ENCODE measurements around the gene CCR3. TPM values are rescaled to one million over a fixed set of nuclear protein-coding genes. Genes with fewer than 3 reads are reported as not detected.
A peak's percentile ranks its signal among the peaks of the same experiment; 100 is the strongest.

Gene CCR3
- total and polyA plus RNA-seq, 8 donors, result 0.22 TPM; not detected in 7

- no peak overlapping the region for H3K27ac ChIP-seq
- H3K9me3 ChIP-seq, result no peaks in the 10 kb centered on the region
- no peak for FAIRE-seq
- TF ChIP-seq CTCF (IDR thresholded peaks at IDR 0.05), result no peak
- H3K36me3 ChIP-seq, result no peaks in the 10 kb centered on the region
- H3K4me1 ChIP-seq, result peaks cover 0 to under 1% (median 0%) of the 10 kb centered on the region in 3 donors
- WGBS, 2 donors, result 44 to 51% methylated on average over 4 of the region's 4 CpGs
- H3K4me3 ChIP-seq, result no peak overlapping the region
- no peaks in the 10 kb centered on the region for H3K27me3 ChIP-seq
- DNase-seq, result no peak
- ATAC-seq, result peak in 1 of 4 donors; percentile 40
- intact Hi-C loops (cut with DNase I), result no loop called here
Observed at GRCh38 chr3:46221391-46221790, 20.9 kb upstream of the CCR3 start.

- no peak for FAIRE-seq
- Histone ChIP-seq H3K4me1 (no peaks in the 10 kb centered on the region), H3K36me3 (no peaks in the 10 kb centered on the region), H3K4me3 (no peak overlapping the region), H3K27me3 (no peaks in the 10 kb centered on the region), H3K27ac (no peak overlapping the region), H3K9me3 (no peaks in the 10 kb centered on the region)
- intact Hi-C loops (cut with DNase I), result no loop called here
- no peak for TF ChIP-seq CTCF (IDR thresholded peaks at IDR 0.05)
- 73 to 85% methylated on average over 1 of the region's 1 CpG for WGBS, 2 donors
- DNase-seq, result no peak
- ATAC-seq, result peak in 1 of 4 donors; percentile 37
Observed at GRCh38 chr3:46221938-46222337, 20.3 kb upstream of the CCR3 start.

GRCh38 chr3:46222435-46223161 lies 19.7 kb upstream of the CCR3 start:
- 48 to 50% methylated on average over 7 of the region's 7 CpGs for WGBS, 2 donors
- Histone ChIP-seq H3K27ac (peak overlapping the region in 1 of 4 donors; percentile 15), H3K9me3 (no peaks in the 10 kb centered on the region), H3K27me3 (no peaks in the 10 kb centered on the region), H3K4me3 (no peak overlapping the region), H3K4me1 (no peaks in the 10 kb centered on the region), H3K36me3 (no peaks in the 10 kb centered on the region)
- no peak for DNase-seq
- no peak for TF ChIP-seq CTCF (IDR thresholded peaks at IDR 0.05)
- no peak for FAIRE-seq
- intact Hi-C loops (cut with DNase I), result no loop called here
- peak in 2 of 4 donors; percentile 62 to 71 for ATAC-seq

GRCh38 chr3:46228260-46229242 lies 13.7 kb upstream of the CCR3 start:
- FAIRE-seq, result no peak
- intact Hi-C loops (cut with DNase I), result no loop called here
- Histone ChIP-seq H3K9me3 (no peaks in the 10 kb centered on the region), H3K36me3 (no peaks in the 10 kb centered on the region), H3K4me3 (no peak overlapping the region), H3K27ac (no peak overlapping the region), H3K27me3 (peaks cover 0 to 3% (median 0%) of the 10 kb centered on the region in 4 donors), H3K4me1 (no peaks in the 10 kb centered on the region)
- TF ChIP-seq CTCF (IDR thresholded peaks at IDR 0.05), result no peak
- DNase-seq, result no peak
- WGBS, 2 donors, result 65 to 75% methylated on average over 5 of the region's 5 CpGs
- ATAC-seq, result no peak

Data from pancreas (tissue), 10 donors.